HCT116 (cell line): ENCODE data around the gene TAF1B. TPM values are rescaled to one million over a fixed set of nuclear protein-coding genes. Genes with fewer than 3 reads are reported as not detected.

ENCODE experiments used
- ATAC-seq: fragments of 200-7000 bp; cut with Tn5 transposase; 2 replicates; pipeline ENCODE4 v1.9.1; 2020; ENCODE audit warnings: mild to moderate bottlenecking, moderate library complexity
- BruUV-seq: library from RNA; stranded (reverse); fragments of 400-500 nt; replicated peaks from 2 replicates; lab custom pipeline; 2021; lab: Mats Ljungman, UMichigan
- CTCF ChIA-PET: fragments of 300-600 bp; sonication (Branson Sonifier 250); formaldehyde crosslinking; loops from one replicate; lab custom pipeline; 2021; ENCODE audit warnings: antibody characterized with exemption; lab: Charles Lee
- POLR2A ChIA-PET: fragments of 300-600, 350-600 bp; sonication (Branson Sonifier 250); formaldehyde crosslinking; loops from one replicate; lab custom pipeline; 2021; ENCODE audit warnings: antibody characterized with exemption; lab: Charles Lee
- RAD21 ChIA-PET, 2 experiments: fragments of 300-600 bp; sonication (Branson Sonifier 250); formaldehyde crosslinking; loops; one replicate each; lab custom pipeline; 2023; ENCODE audit warnings: low total read pairs in 2 of 2; ENCODE audit not compliant: uncharacterized antibody in 2 of 2, unreplicated experiment in 2 of 2, low non-redundant PET in 1 of 2; lab: Charles Lee
- DNase-seq: peaks from one replicate; pipeline ENCODE4 v3.0.0-alpha.2; 2010; ENCODE audit warnings: low read depth, low spot score
- H2AFZ ChIP-seq: fragments of 200-600 bp; shearing (Covaris generic), sonication (generic); 2 replicates; pipeline ENCODE4 v1.6.1; 2017; ENCODE audit warnings: low read depth, mixed run types, mixed read lengths, antibody characterized with exemption, low read length; ENCODE audit not compliant: poor library complexity, severe bottlenecking
- H3K27ac ChIP-seq: 2 replicates; pipeline ENCODE4 v1.5.1; 2012; ENCODE audit warnings: low read depth, low read length
- H3K27me3 ChIP-seq: fragments of 200-600 bp; sonication (generic); 2 replicates; pipeline ENCODE4 v1.6.1; 2016; ENCODE audit warnings: mixed run types, low read length, mixed read lengths; ENCODE audit not compliant: insufficient read depth
- H3K36me3 ChIP-seq, 2 experiments: fragments of 200-500 bp in 1 of 2; fragments of 200-600 bp in 1 of 2; sonication (Bioruptor generic) in 1 of 2; sonication (generic) in 1 of 2; 2 replicates each; pipeline versions ENCODE4 v1.5.1 to v1.6.1; 2014 to 2016; ENCODE audit warnings: low read length in 2 of 2, inconsistent platforms in 1 of 2, mixed read lengths in 1 of 2, mixed run types in 1 of 2; ENCODE audit not compliant: insufficient read depth in 2 of 2, control insufficient read depth in 1 of 2
- H3K4me1 ChIP-seq, 2 experiments: fragments of 200-600 bp in 1 of 2; sonication (generic) in 1 of 2; 2 replicates each; pipeline versions ENCODE4 v1.5.1 to v1.6.1; 2012 to 2017; ENCODE audit warnings: low read length in 2 of 2, inconsistent platforms in 1 of 2, mild to moderate bottlenecking in 1 of 2, mixed read lengths in 1 of 2, mixed run types in 1 of 2, moderate library complexity in 1 of 2; ENCODE audit not compliant: insufficient read depth in 2 of 2, control insufficient read depth in 1 of 2
- H3K4me2 ChIP-seq: fragments of 200-600 bp; sonication (generic); 2 replicates; pipeline ENCODE4 v1.6.1; 2017; ENCODE audit warnings: mixed run types, low read length, mixed read lengths
- H3K4me3 ChIP-seq, 2 experiments: fragments of 200-600 bp in 1 of 2; sonication (generic) in 1 of 2; replicated peaks in 1 of 2; 2 replicates each; pipeline ENCODE4 v1.5.1; 2011 to 2016; ENCODE audit warnings: low read length in 2 of 2, control low read depth in 1 of 2, low read depth in 1 of 2, mild to moderate bottlenecking in 1 of 2, mixed read lengths in 1 of 2, mixed run types in 1 of 2
- H3K79me2 ChIP-seq: fragments of 200-600 bp; sonication (generic); 2 replicates; pipeline ENCODE4 v1.6.1; 2017; ENCODE audit warnings: mild to moderate bottlenecking, mixed run types, low read length, moderate library complexity, mixed read lengths; ENCODE audit not compliant: insufficient read depth
- H3K9ac ChIP-seq: fragments of 200-600 bp; sonication (generic); 2 replicates; pipeline ENCODE4 v1.6.1; 2016; ENCODE audit warnings: low read length, mixed read lengths
- H3K9me2 ChIP-seq: fragments of 200-600 bp; sonication (generic), shearing (Covaris generic); 2 replicates; pipeline ENCODE4 v1.6.1; 2017; ENCODE audit warnings: mixed run types, mild to moderate bottlenecking, moderate library complexity; ENCODE audit not compliant: insufficient read depth
- H3K9me3 ChIP-seq, 2 experiments: fragments of 200-500 bp in 1 of 2; fragments of 200-600 bp in 1 of 2; sonication (Bioruptor generic) in 1 of 2; sonication (generic) in 1 of 2; 2 replicates each; pipeline ENCODE4 v1.6.1; 2014 to 2017; ENCODE audit warnings: low read length in 2 of 2, mixed read lengths in 2 of 2, inconsistent platforms in 1 of 2, low read depth in 1 of 2, mild to moderate bottlenecking in 1 of 2, mixed run types in 1 of 2, moderate library complexity in 1 of 2; ENCODE audit not compliant: control insufficient read depth in 1 of 2, insufficient read depth in 1 of 2
- H4K20me1 ChIP-seq: fragments of 200-600 bp; sonication (generic), shearing (Covaris generic); 2 replicates; pipeline ENCODE4 v1.6.1; 2017; ENCODE audit warnings: mixed run types, mild to moderate bottlenecking, moderate library complexity; ENCODE audit not compliant: insufficient read depth
- CBX3 ChIP-seq: IDR thresholded peaks from 2 replicates; pipeline ENCODE4 v1.6.1; 2012; ENCODE audit warnings: low read depth
- CEBPB ChIP-seq: IDR thresholded peaks from 2 replicates; pipeline ENCODE4 v1.6.1; 2012; ENCODE audit warnings: low read depth
- CTCF ChIP-seq, 3 experiments: fragments of 200-600 bp in 1 of 3; sonication (generic) in 1 of 3; IDR thresholded peaks in 2 of 3; conservative IDR thresholded peaks in 1 of 3; 2 replicates each; pipeline ENCODE4 v1.5.1; 2012 to 2017; ENCODE audit warnings: low read depth in 2 of 3, low read length in 2 of 3, antibody characterized with exemption in 1 of 3, borderline replicate concordance in 1 of 3, control low read depth in 1 of 3, mild to moderate bottlenecking in 1 of 3, mixed read lengths in 1 of 3, mixed run types in 1 of 3, moderate library complexity in 1 of 3; ENCODE audit not compliant: insufficient read depth in 1 of 3
- EGR1 ChIP-seq: IDR thresholded peaks from 2 replicates; pipeline ENCODE4 v1.6.1; 2012; ENCODE audit warnings: low read depth
- EZH2phosphoT487 ChIP-seq: fragments of 200-600 bp; IDR thresholded peaks from 2 replicates; pipeline ENCODE4 v1.6.1; 2018; ENCODE audit warnings: antibody characterized with exemption, borderline replicate concordance
- FOSL1 ChIP-seq: IDR thresholded peaks from 2 replicates; pipeline ENCODE4 v1.6.1; 2012; ENCODE audit warnings: low read depth
- POLR2AphosphoS5 ChIP-seq: IDR thresholded peaks from 2 replicates; pipeline ENCODE4 v1.6.1; 2011; ENCODE audit warnings: mild to moderate bottlenecking, low read depth, low read length, moderate library complexity
- RAD21 ChIP-seq: IDR thresholded peaks from 2 replicates; pipeline ENCODE4 v1.6.1; 2012; ENCODE audit warnings: low read depth, mild to moderate bottlenecking
- SIN3A ChIP-seq: IDR thresholded peaks from 2 replicates; pipeline ENCODE4 v1.6.1; 2012; ENCODE audit warnings: low read depth
- SP1 ChIP-seq: IDR thresholded peaks from 2 replicates; pipeline ENCODE4 v1.6.1; 2012; ENCODE audit warnings: low read depth
- SRF ChIP-seq: IDR thresholded peaks from 2 replicates; pipeline ENCODE4 v1.6.1; 2012; ENCODE audit warnings: low read depth
- ZFX ChIP-seq: fragments of 450-650 bp; IDR thresholded peaks from 2 replicates; pipeline ENCODE4 v1.6.1; 2017
- ZNF274 ChIP-seq: fragments of 200-500 bp; sonication (Bioruptor generic); IDR thresholded peaks from 2 replicates; pipeline ENCODE4 v1.6.1; 2014; ENCODE audit warnings: mild to moderate bottlenecking, low read depth, low read length, inconsistent platforms
- intact Hi-C: fragments of 100-400 bp; cut with micrococcal nuclease; formaldehyde crosslinking; loops from 2 replicates; pipeline ENCODE4 v1.10.0; 2022
- total RNA-seq: library from RNA; stranded (reverse); gene quantifications from one replicate; pipeline ENCODE4 v1.2.1, GENCODE V29; 2021; ENCODE audit not compliant: unreplicated experiment
- TF ChIP-seq, protein P1 (sequence below): IDR thresholded peaks from 2 replicates; pipeline ENCODE4 v1.6.1; 2012

The TAF1B gene
- total RNA-seq, 1 experiment from 2014 or later = 27.9 TPM

GRCh38 chr2:9879455-9880194 is 36.4 kb downstream of the TAF1B start (continued):
- no peak for TF ChIP-seq CTCF (IDR thresholded peaks at IDR 0.05 in 2 of 3, conservative IDR thresholded peaks at IDR 0.05 in 1 of 3; ENCODE audit: borderline replicate concordance in 1 of 3, insufficient read depth in 1 of 3, low read depth in 2 of 3, low read length in 2 of 3)
- TF ChIP-seq RAD21 = no peak
- no peak for TF ChIP-seq SRF
- no peak for TF ChIP-seq CEBPB
- no peak for TF ChIP-seq FOSL1

GRCh38 chr2:9883897-9884296 is 40.6 kb downstream of the TAF1B start:
- RAD21 ChIA-PET = no interaction called here
- 0 out of 4 replicates have a peak, but pooled peaks cover 0 to 4% of the 10 kb centered on the region in 2 experiments for H3K9me3 ChIP-seq
- H3K27me3 ChIP-seq = no peaks in the 10 kb centered on the region
- no peaks in the 10 kb centered on the region for H4K20me1 ChIP-seq
- H3K9ac ChIP-seq = no peak overlapping the region
- DNase-seq (no peak), ATAC-seq (no peak)
- no peak overlapping the region for H3K4me2 ChIP-seq
- H3K4me1 ChIP-seq = no peaks in the 10 kb centered on the region
- no peak overlapping the region for H3K4me3 ChIP-seq
- TF ChIP-seq ZFX = no peak
- TF ChIP-seq, protein P1, sequence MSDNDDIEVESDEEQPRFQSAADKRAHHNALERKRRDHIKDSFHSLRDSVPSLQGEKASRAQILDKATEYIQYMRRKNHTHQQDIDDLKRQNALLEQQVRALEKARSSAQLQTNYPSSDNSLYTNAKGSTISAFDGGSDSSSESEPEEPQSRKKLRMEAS = no peak
- TF ChIP-seq ZNF274 = no peak
- TF ChIP-seq SIN3A = no peak
- TF ChIP-seq SP1 = no peak
- TF ChIP-seq FOSL1 = no peak
- TF ChIP-seq CBX3 = no peak
- TF ChIP-seq EZH2phosphoT487 = no peak
- no peak for TF ChIP-seq EGR1
- no peak for TF ChIP-seq POLR2AphosphoS5
- no peaks in the 10 kb centered on the region for H3K9me2 ChIP-seq
- H3K27ac ChIP-seq = no peak overlapping the region
- no peaks in the 10 kb centered on the region for H3K79me2 ChIP-seq
- H2AFZ ChIP-seq = no peak overlapping the region
- intact Hi-C loops = no loop called here
- POLR2A ChIA-PET = interaction anchor here (1.3 kb wide), 1 partner anchor 41 kb away, joined by 3 read pairs; the partner anchor contains the start of gene TAF1B
- peaks cover 2 to 4% of the 10 kb centered on the region in 2 experiments; a peak in 1 of 4 replicates for H3K36me3 ChIP-seq
- no TSS peak for BruUV-seq
- CTCF ChIA-PET = no interaction called here
